ENCODE measurements around the gene OR52L1. TPM values are rescaled to one million over a fixed set of nuclear protein-coding genes. Genes with fewer than 3 reads are reported as not detected.
A peak's percentile ranks its signal among the peaks of the same experiment; 100 is the strongest.

The OR52L1 gene
- total and polyA plus RNA-seq, 11 donors, result not detected

DNA sequence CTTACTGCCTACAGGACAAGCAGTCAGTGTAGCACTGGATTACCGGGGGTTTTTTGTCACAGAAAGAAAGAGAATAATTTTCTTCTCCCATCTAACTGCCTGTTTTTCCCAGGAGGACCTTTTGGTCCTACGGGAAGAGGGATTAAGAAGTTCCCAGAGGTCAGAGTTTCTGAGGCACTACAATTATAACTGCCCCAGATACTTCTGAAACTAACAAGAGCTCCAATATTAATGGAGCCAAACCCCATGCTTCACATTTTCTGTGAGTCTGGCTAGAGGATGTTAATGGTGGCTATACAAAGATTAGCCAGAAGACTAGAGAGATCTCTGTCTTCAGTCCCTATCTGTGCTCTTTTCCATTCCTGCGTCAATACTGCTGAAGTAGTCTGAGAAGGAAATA, 44.8 kb downstream of the OR52L1 start, which contains the start of gene OR56A3:
OR56A3 (plus strand) TSS at position 301 of the 400 bp plus-strand sequence. CDS start 5,096 bp downstream, outside the sequence.
- H3K4me1 ChIP-seq, result no peaks in the 10 kb centered on the region
- peaks cover 0 to 3% (median 0%) of the 10 kb centered on the region in 9 donors for H3K27me3 ChIP-seq
- DNase-seq (no peak), ATAC-seq (no peak)
- no peaks in the 10 kb centered on the region for H3K36me3 ChIP-seq
- H3K27ac ChIP-seq, result no peak within 1 kb of the TSS
- no peak within 1 kb of the TSS for H3K4me3 ChIP-seq
- WGBS, 4 donors, result 68 to 82% (median 75%) methylated on average over 3 of the region's 3 CpGs
- intact Hi-C loops (cut with DNase I), result no loop called here
- TF ChIP-seq, protein P1, sequence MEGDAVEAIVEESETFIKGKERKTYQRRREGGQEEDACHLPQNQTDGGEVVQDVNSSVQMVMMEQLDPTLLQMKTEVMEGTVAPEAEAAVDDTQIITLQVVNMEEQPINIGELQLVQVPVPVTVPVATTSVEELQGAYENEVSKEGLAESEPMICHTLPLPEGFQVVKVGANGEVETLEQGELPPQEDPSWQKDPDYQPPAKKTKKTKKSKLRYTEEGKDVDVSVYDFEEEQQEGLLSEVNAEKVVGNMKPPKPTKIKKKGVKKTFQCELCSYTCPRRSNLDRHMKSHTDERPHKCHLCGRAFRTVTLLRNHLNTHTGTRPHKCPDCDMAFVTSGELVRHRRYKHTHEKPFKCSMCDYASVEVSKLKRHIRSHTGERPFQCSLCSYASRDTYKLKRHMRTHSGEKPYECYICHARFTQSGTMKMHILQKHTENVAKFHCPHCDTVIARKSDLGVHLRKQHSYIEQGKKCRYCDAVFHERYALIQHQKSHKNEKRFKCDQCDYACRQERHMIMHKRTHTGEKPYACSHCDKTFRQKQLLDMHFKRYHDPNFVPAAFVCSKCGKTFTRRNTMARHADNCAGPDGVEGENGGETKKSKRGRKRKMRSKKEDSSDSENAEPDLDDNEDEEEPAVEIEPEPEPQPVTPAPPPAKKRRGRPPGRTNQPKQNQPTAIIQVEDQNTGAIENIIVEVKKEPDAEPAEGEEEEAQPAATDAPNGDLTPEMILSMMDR (IDR thresholded peaks at IDR 0.05), result no peak
- TF ChIP-seq POLR2A (IDR thresholded peaks at IDR 0.05), result no peak
- no peaks in the 10 kb centered on the region for H3K9me3 ChIP-seq

DNA sequence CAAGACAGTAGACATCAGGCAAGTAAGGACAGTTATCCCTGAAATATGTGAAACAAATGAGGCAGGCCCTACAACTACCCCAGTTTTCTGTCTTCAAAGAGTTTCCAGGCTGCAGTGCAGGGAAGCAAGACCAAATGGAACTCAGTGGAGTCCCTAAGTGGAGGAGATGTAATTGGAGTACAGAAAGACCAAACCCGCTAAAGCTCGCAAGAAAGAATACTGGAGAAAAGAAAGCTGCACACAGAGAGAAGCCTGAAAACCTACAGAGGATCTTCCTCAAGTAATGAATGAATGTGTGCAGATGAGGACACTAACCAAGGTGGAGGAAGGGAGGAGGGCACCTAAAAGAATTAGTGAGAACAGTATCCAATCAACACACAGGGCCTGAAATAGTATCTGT, 46.0 kb downstream of the OR52L1 start:
- H3K4me1 ChIP-seq, result no peaks in the 10 kb centered on the region
- intact Hi-C loops (cut with DNase I), result no loop called here
- WGBS, 4 donors, result 92 to 96% (median 95%) methylated on average over 2 of the region's 2 CpGs

DNA sequence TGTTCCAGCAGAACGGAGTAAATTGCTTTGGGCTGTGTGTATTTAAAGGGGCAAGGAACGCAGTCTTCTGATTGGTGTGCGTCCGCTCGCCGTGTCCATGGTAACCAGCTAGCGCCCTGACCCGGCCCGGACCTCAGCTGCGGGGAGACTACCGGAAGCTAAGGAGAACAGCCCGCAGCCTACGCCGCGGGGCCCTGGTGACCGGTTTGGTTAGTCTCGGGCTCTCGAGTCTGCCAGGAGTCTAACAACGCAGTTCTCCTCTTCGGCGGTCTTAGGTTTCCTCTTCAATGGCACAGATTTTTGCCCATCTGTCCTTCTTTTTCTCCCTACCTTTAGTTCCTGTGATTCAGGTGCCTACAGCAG, 48.2 kb downstream of the OR52L1 start:
- H3K27ac ChIP-seq, result no peak overlapping the region
- no peak overlapping the region for H3K4me3 ChIP-seq
- no peaks in the 10 kb centered on the region for H3K4me1 ChIP-seq
- TF ChIP-seq POLR2A (IDR thresholded peaks at IDR 0.05), result no peak
- TF ChIP-seq, protein P1 (IDR thresholded peaks at IDR 0.05), result no peak
- DNase-seq (peak in 1 of 5 donors; percentile 44), ATAC-seq (no peak)
- no peaks in the 10 kb centered on the region for H3K36me3 ChIP-seq
- intact Hi-C loops (cut with DNase I), result no loop called here
- 64 to 87% (median 76%) methylated on average over 20 to 21 of the region's 21 CpGs for WGBS, 4 donors
- no peaks in the 10 kb centered on the region for H3K27me3 ChIP-seq
- H3K9me3 ChIP-seq, result no peaks in the 10 kb centered on the region

More for the DNA sequence above, 46.0 kb downstream of the OR52L1 start:
- Histone ChIP-seq H3K27ac (no peak overlapping the region), H3K27me3 (no peaks in the 10 kb centered on the region), H3K9me3 (no peaks in the 10 kb centered on the region), H3K36me3 (no peaks in the 10 kb centered on the region), H3K4me3 (no peak overlapping the region)
- TF ChIP-seq POLR2A (IDR thresholded peaks at IDR 0.05), result no peak
- TF ChIP-seq, protein P1 (IDR thresholded peaks at IDR 0.05), result no peak
- ATAC-seq, result no peak
- DNase-seq, result no peak

DNA sequence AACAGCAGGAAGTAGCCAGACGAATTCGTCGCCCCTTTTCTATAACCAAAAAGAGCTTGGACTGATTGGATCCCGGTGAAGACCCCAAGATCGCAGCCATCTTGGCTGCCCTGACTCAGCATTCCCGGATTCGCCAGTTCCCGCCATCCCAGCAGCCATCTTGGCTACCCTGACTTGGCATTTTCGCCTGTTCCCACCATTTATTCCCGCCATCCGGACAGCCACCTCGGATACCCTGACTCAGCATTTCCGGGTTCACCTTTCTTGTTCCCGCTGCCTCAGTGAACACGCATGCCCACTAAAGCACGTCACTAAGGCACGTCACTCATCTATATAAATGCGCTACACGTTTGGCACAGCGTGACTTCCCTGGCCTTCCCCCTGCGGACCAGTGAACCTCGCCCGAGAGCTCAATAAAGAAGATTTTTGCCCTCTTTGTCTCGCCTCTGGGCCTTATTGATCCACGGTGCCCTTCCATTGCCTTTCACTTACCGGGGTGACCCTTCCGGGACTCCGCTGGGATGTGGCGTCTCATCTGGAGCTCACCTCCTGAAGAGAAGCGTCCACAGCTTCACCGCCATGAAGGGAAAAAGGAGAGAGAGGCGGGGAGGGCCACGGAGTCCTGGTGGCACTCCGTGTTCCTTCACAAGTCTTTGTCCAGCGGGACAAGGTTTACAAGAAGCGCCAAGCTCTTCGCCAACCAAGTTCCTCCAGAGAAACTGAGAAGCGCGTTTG, 48.8 kb downstream of the OR52L1 start:
- Histone ChIP-seq H3K4me1 (no peaks in the 10 kb centered on the region), H3K27ac (no peak overlapping the region), H3K4me3 (no peak overlapping the region), H3K27me3 (no peaks in the 10 kb centered on the region), H3K36me3 (no peaks in the 10 kb centered on the region), H3K9me3 (no peaks in the 10 kb centered on the region)
- no peak for ATAC-seq
- whole genome bisulfite sequencing, 4 donors, result 86 to 92% (median 90%) methylated on average over 39 of the region's 39 CpGs
- no peak for TF ChIP-seq POLR2A (IDR thresholded peaks at IDR 0.05)
- TF ChIP-seq, protein P1 (IDR thresholded peaks at IDR 0.05), result no peak
- intact Hi-C loops (cut with DNase I), result no loop called here
- no peak for DNase-seq

Other genes starting within 250 kb of the OR52L1 start
- gene OR52N4, start 232.7 kb downstream of the OR52L1 start, total RNA-seq, result under 1 TPM in 1 of 9 donors, not detected in 8; 0.38 TPM
- gene OR52N4, start 232.7 kb downstream of the OR52L1 start, polyA plus RNA-seq, result not detected
- gene OR52N5, start 203.6 kb downstream of the OR52L1 start, total RNA-seq, result not detected
- not detected for gene OR52N5, start 203.6 kb downstream of the OR52L1 start, polyA plus RNA-seq
- under 1 TPM in 1 of 9 donors, not detected in 8; 0.21 TPM for gene OR52N1, start 195.7 kb downstream of the OR52L1 start, total RNA-seq
- not detected for gene OR52N1, start 195.7 kb downstream of the OR52L1 start, polyA plus RNA-seq
- gene OR52N2, start 178.1 kb downstream of the OR52L1 start, total RNA-seq, result not detected
- gene OR52N2, start 178.1 kb downstream of the OR52L1 start, polyA plus RNA-seq, result not detected
- gene OR52E6, start 145.1 kb downstream of the OR52L1 start, total RNA-seq, result not detected
- gene OR52E6, start 145.1 kb downstream of the OR52L1 start, polyA plus RNA-seq, result not detected
- gene OR52E8, start 129.3 kb downstream of the OR52L1 start, total RNA-seq, result not detected
- gene OR52E8, start 129.3 kb downstream of the OR52L1 start, polyA plus RNA-seq, result not detected
- not detected for gene OR52E4, start 106.4 kb downstream of the OR52L1 start, total RNA-seq
- gene OR52E4, start 106.4 kb downstream of the OR52L1 start, polyA plus RNA-seq, result not detected
- not detected for gene OR52E5, start 93.8 kb downstream of the OR52L1 start, total RNA-seq
- not detected for gene OR52E5, start 93.8 kb downstream of the OR52L1 start, polyA plus RNA-seq
- not detected for gene OR56A3, start 44.7 kb downstream of the OR52L1 start, total RNA-seq
- gene OR56A3, start 44.7 kb downstream of the OR52L1 start, polyA plus RNA-seq, result not detected
- gene OR56A5, start 18.5 kb downstream of the OR52L1 start, total RNA-seq, result not detected
- not detected for gene OR56A5, start 18.5 kb downstream of the OR52L1 start, polyA plus RNA-seq
- gene OR56A4, start 20.0 kb upstream of the OR52L1 start, total RNA-seq, result under 1 TPM in 1 of 9 donors, not detected in 8; 0.40 TPM
- not detected for gene OR56A4, start 20.0 kb upstream of the OR52L1 start, polyA plus RNA-seq
- gene OR56A1, start 43.8 kb upstream of the OR52L1 start, total RNA-seq, result under 1 TPM in 2 of 9 donors, not detected in 7; 0.03 to 0.06 TPM
- not detected for gene OR56A1, start 43.8 kb upstream of the OR52L1 start, polyA plus RNA-seq
- not detected for gene OR56B4, start 120.7 kb upstream of the OR52L1 start, total RNA-seq
- gene OR56B4, start 120.7 kb upstream of the OR52L1 start, polyA plus RNA-seq, result not detected
- gene OR52B2, start 183.3 kb upstream of the OR52L1 start, total RNA-seq, result not detected
- not detected for gene OR52B2, start 183.3 kb upstream of the OR52L1 start, polyA plus RNA-seq
- gene OR52W1, start 212.2 kb upstream of the OR52L1 start, total RNA-seq, result not detected
- not detected for gene OR52W1, start 212.2 kb upstream of the OR52L1 start, polyA plus RNA-seq
- gene C11orf42, start 218.6 kb upstream of the OR52L1 start, total RNA-seq, result not detected
- not detected for gene C11orf42, start 218.6 kb upstream of the OR52L1 start, polyA plus RNA-seq
- gene FHIP1B, start 247.7 kb upstream of the OR52L1 start, total RNA-seq, result 10 to 100 TPM; 13.1 to 30.3 (median 16.3) TPM
- 10 to 100 TPM; 13.7 to 25.4 TPM for gene FHIP1B, start 247.7 kb upstream of the OR52L1 start, polyA plus RNA-seq